ENCODE measurements around the gene SLC5A10. TPM values are rescaled to one million over a fixed set of nuclear protein-coding genes. Genes with fewer than 3 reads are reported as not detected.

SLC5A10 gene
- polyA plus RNA-seq, 1 donor from 2014 or later = not detected

DNA sequence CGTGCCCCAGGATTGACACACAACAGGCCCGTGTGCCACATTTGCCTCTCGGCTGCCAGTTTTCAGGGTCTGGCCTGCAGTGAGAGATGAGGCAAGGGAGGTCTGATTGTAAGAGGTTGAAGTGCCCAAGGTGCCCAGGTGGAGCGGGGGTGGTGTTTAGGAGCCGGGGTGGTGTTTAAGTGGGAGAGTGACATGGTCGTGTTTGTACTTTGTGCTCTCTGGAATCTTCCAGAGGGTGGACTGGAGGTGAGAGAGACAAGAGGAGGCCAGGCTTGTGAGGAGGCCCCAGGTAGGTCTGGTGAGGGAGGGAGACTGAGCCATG is 10.5 kb downstream of the SLC5A10 start:
- no peaks in the 10 kb centered on the region for H4K20me1 ChIP-seq (ENCODE audit: insufficient read depth)
- no peaks in the 10 kb centered on the region for H3K9me2 ChIP-seq (ENCODE audit: insufficient read depth, low read length)
- no peaks in the 10 kb centered on the region for H3F3A ChIP-seq (ENCODE audit: insufficient read depth, low read length, poor library complexity, severe bottlenecking)
- no peaks in the 10 kb centered on the region for H3K36me3 ChIP-seq (ENCODE audit: insufficient read depth, low read length)
- H3K27me3 ChIP-seq (ENCODE audit: insufficient read depth, low read depth, low read length) = no peaks in the 10 kb centered on the region
- no peak overlapping the region for H2AFZ ChIP-seq (ENCODE audit: low read depth, low read length)
- no peak overlapping the region for H3K27ac ChIP-seq (ENCODE audit: low read length)
- H3K79me2 ChIP-seq (replicated peaks; ENCODE audit: insufficient read depth, low read length) = no peaks in the 10 kb centered on the region
- H3K4me2 ChIP-seq (ENCODE audit: low read length) = no peak overlapping the region
- no peak overlapping the region for H3K4me3 ChIP-seq (ENCODE audit: low read length)
- no peak overlapping the region for H3K9ac ChIP-seq (ENCODE audit: low read length)
- TF ChIP-seq MXI1 (conservative IDR thresholded peaks at IDR 0.05; ENCODE audit: poor library complexity, severe bottlenecking) (no peak), POLR2AphosphoS5 (IDR thresholded peaks at IDR 0.05) (no peak), CTCF (IDR thresholded peaks at IDR 0.05; ENCODE audit: poor library complexity, severe bottlenecking) (no peak), EZH2 (IDR thresholded peaks at IDR 0.05; ENCODE audit: borderline replicate concordance, insufficient read depth, low read length, poor library complexity, severe bottlenecking) (no peak), RAD21 (conservative IDR thresholded peaks at IDR 0.05) (no peak), EP300 (conservative IDR thresholded peaks at IDR 0.05; ENCODE audit: poor library complexity, severe bottlenecking) (no peak)
- TF ChIP-seq, protein P1, sequence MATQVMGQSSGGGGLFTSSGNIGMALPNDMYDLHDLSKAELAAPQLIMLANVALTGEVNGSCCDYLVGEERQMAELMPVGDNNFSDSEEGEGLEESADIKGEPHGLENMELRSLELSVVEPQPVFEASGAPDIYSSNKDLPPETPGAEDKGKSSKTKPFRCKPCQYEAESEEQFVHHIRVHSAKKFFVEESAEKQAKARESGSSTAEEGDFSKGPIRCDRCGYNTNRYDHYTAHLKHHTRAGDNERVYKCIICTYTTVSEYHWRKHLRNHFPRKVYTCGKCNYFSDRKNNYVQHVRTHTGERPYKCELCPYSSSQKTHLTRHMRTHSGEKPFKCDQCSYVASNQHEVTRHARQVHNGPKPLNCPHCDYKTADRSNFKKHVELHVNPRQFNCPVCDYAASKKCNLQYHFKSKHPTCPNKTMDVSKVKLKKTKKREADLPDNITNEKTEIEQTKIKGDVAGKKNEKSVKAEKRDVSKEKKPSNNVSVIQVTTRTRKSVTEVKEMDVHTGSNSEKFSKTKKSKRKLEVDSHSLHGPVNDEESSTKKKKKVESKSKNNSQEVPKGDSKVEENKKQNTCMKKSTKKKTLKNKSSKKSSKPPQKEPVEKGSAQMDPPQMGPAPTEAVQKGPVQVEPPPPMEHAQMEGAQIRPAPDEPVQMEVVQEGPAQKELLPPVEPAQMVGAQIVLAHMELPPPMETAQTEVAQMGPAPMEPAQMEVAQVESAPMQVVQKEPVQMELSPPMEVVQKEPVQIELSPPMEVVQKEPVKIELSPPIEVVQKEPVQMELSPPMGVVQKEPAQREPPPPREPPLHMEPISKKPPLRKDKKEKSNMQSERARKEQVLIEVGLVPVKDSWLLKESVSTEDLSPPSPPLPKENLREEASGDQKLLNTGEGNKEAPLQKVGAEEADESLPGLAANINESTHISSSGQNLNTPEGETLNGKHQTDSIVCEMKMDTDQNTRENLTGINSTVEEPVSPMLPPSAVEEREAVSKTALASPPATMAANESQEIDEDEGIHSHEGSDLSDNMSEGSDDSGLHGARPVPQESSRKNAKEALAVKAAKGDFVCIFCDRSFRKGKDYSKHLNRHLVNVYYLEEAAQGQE (IDR thresholded peaks at IDR 0.05; ENCODE audit: borderline replicate concordance) = no peak
- H3K9me3 ChIP-seq (ENCODE audit: low read length) = no peaks in the 10 kb centered on the region

DNA sequence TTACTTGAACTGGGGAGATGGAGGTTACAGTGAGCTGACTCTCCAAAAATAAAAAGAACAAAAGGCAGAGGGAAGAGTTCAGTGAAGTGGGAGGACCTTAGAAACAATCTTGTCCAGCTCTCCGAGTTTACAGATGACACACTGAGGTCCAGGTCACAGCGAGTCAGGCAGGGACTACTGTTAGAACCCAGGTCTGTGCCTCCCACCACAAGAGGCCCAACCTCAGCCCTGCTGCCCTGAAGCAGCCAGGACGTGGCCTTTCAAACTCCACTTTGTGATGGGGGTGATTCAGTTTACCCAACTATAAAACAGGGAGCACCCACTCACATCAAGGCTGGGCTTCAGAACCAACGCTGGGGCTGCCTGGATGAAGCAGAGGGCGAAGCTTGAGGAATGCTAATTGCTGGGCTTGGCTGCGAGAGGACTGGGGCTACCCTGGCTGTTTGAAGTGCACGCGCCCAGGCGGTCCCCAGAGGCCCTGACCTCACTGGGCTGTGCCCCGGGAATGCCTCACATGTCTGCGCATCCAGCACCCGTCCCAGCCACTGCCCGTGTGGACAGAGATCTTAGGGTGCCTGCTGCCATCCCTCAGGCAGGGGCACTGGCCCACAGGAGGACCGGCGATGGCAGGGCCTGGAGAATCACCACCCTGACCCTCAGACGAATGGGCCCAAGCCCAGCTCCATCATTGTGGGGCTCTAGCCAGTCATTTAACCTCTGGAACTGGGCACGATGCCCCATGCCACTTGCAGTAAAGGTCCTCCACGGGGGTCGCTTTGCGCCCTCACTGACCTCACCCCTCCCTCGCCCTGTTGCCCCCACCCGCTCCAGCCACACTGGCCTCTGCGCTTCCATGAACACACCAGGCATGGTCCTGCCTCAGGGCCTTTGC is 11.4 kb downstream of the SLC5A10 start:
- H4K20me1 ChIP-seq (ENCODE audit: insufficient read depth) = no peaks in the 10 kb centered on the region
- no peaks in the 10 kb centered on the region for H3K79me2 ChIP-seq (replicated peaks; ENCODE audit: insufficient read depth, low read length)
- H3K36me3 ChIP-seq (ENCODE audit: insufficient read depth, low read length) = no peaks in the 10 kb centered on the region
- H2AFZ ChIP-seq (ENCODE audit: low read depth, low read length) = no peak overlapping the region
- no peaks in the 10 kb centered on the region for H3K9me3 ChIP-seq (ENCODE audit: low read length)
- H3K9ac ChIP-seq (ENCODE audit: low read length) = no peak overlapping the region
- H3K4me3 ChIP-seq (ENCODE audit: low read length) = no peak overlapping the region
- no peak overlapping the region for H3K4me2 ChIP-seq (ENCODE audit: low read length)
- no peaks in the 10 kb centered on the region for H3K9me2 ChIP-seq (ENCODE audit: insufficient read depth, low read length)
- H3K27ac ChIP-seq (ENCODE audit: low read length) = no peak overlapping the region
- TF ChIP-seq TAF1 (IDR thresholded peaks at IDR 0.05; ENCODE audit: low read depth) (no peak), RAD21 (conservative IDR thresholded peaks at IDR 0.05) (no peak), CTCF (IDR thresholded peaks at IDR 0.05; ENCODE audit: poor library complexity, severe bottlenecking) (no peak), EP300 (conservative IDR thresholded peaks at IDR 0.05; ENCODE audit: poor library complexity, severe bottlenecking) (no peak), POLR2AphosphoS5 (IDR thresholded peaks at IDR 0.05) (no peak), MXI1 (conservative IDR thresholded peaks at IDR 0.05; ENCODE audit: poor library complexity, severe bottlenecking) (no peak), SMC3 (conservative IDR thresholded peaks at IDR 0.05; ENCODE audit: poor library complexity) (no peak), EZH2 (IDR thresholded peaks at IDR 0.05; ENCODE audit: borderline replicate concordance, insufficient read depth, low read length, poor library complexity, severe bottlenecking) (no peak)
- TF ChIP-seq, protein P1 (IDR thresholded peaks at IDR 0.05; ENCODE audit: borderline replicate concordance) = no peak
- H3K27me3 ChIP-seq (ENCODE audit: insufficient read depth, low read depth, low read length) = no peaks in the 10 kb centered on the region
- H3F3A ChIP-seq (ENCODE audit: insufficient read depth, low read length, poor library complexity, severe bottlenecking) = no peaks in the 10 kb centered on the region

Data from neural cell (in vitro differentiated cells).